Retinal pigment epithelial cell (primary cell): Measurements from ENCODE around the gene SWT1.

Source experiments
- DNase-seq: peaks from one replicate; pipeline ENCODE4 v3.0.0-alpha.2; 2010; ENCODE audit warnings: low read depth
- H3K4me3 ChIP-seq: 2 replicates; pipeline ENCODE4 v1.5.1; 2011; ENCODE audit warnings: mild to moderate bottlenecking, low read length, control low read depth, moderate library complexity
- CTCF ChIP-seq: conservative IDR thresholded peaks from 2 replicates; pipeline ENCODE4 v1.5.1; 2011; ENCODE audit warnings: low read depth, low read length, control low read depth, inconsistent platforms

The SWT1 gene

GRCh38 chr1:185322636-185323035, 165.7 kb downstream of the SWT1 start:
- no peak overlapping the region for H3K4me3 ChIP-seq
- no peak for DNase-seq
- no peak for TF ChIP-seq CTCF

GRCh38 chr1:185324118-185324517, 167.2 kb downstream of the SWT1 start:
- no peak overlapping the region for H3K4me3 ChIP-seq
- TF ChIP-seq CTCF, result no peak
- no peak for DNase-seq

- H3K4me3 ChIP-seq, result no peak overlapping the region
- TF ChIP-seq CTCF, result no peak
- DNase-seq, result no peak
These were observed 168.4 kb downstream of the SWT1 start for GRCh38 chr1:185325413-185325812.

- no peak overlapping the region for H3K4me3 ChIP-seq
- no peak for TF ChIP-seq CTCF
- DNase-seq, result no peak
These were observed 171.3 kb downstream of the SWT1 start for GRCh38 chr1:185328255-185328654.

GRCh38 chr1:185334182-185334581, 177.2 kb downstream of the SWT1 start:
- no peak overlapping the region for H3K4me3 ChIP-seq
- TF ChIP-seq CTCF, result no peak
- no peak for DNase-seq

- no peak overlapping the region for H3K4me3 ChIP-seq
- DNase-seq, result no peak
- no peak for TF ChIP-seq CTCF
These were observed 180.3 kb downstream of the SWT1 start for GRCh38 chr1:185337246-185337645.

- no peak for DNase-seq
- no peak for TF ChIP-seq CTCF
These were observed 182.0 kb downstream of the SWT1 start for GRCh38 chr1:185338719-185339622.

More at GRCh38 chr1:185338719-185339622, 182.0 kb downstream of the SWT1 start:
- H3K4me3 ChIP-seq, result no peak overlapping the region
